ENCODE data around the gene CNGA2.

The CNGA2 gene

GRCh38 chrX:151754047-151754429 is 19.5 kb downstream of the CNGA2 start:
- no peak for DNase-seq

GRCh38 chrX:151754641-151755215 is 20.2 kb downstream of the CNGA2 start:
- DNase-seq = no peak

- no peak for DNase-seq
These were observed 24.6 kb downstream of the CNGA2 start for GRCh38 chrX:151759041-151759708.

GRCh38 chrX:151762802-151763201 is 28.3 kb downstream of the CNGA2 start:
- no peak for DNase-seq

- DNase-seq = no peak
These were observed 29.2 kb downstream of the CNGA2 start for GRCh38 chrX:151763711-151764110.

GRCh38 chrX:151765026-151765425 is 30.5 kb downstream of the CNGA2 start:
- no peak for DNase-seq

GRCh38 chrX:151771726-151772125 is 37.2 kb downstream of the CNGA2 start:
- DNase-seq = no peak

- DNase-seq = no peak
These were observed 38.9 kb downstream of the CNGA2 start for GRCh38 chrX:151773434-151773833.

- DNase-seq = no peak
These were observed 39.9 kb downstream of the CNGA2 start for GRCh38 chrX:151774421-151774820.

- no peak for DNase-seq
These were observed 41.7 kb downstream of the CNGA2 start for GRCh38 chrX:151776181-151776731.

GRCh38 chrX:151776936-151777335 is 42.4 kb downstream of the CNGA2 start:
- DNase-seq = no peak

- no peak for DNase-seq
These were observed 44.7 kb downstream of the CNGA2 start for GRCh38 chrX:151779258-151779657.

GRCh38 chrX:151780621-151781020 is 46.1 kb downstream of the CNGA2 start:
- DNase-seq = no peak

- no peak for DNase-seq
These were observed 54.7 kb downstream of the CNGA2 start for GRCh38 chrX:151789179-151789800.

- no peak for DNase-seq
These were observed 56.1 kb downstream of the CNGA2 start for GRCh38 chrX:151790481-151791160.

GRCh38 chrX:151791961-151792360 is 57.4 kb downstream of the CNGA2 start:
- DNase-seq = no peak

GRCh38 chrX:151792505-151792904 is 58.0 kb downstream of the CNGA2 start:
- DNase-seq = no peak

GRCh38 chrX:151793886-151794285 is 59.3 kb downstream of the CNGA2 start:
- DNase-seq = no peak

All from NCI-H1436 treated with DMSO at 0.1 percent for 48 hours (cell line).